Sciatic nerve (tissue), 2 donors: ENCODE results near the gene TOGARAM1. TPM values are rescaled to one million over a fixed set of nuclear protein-coding genes. Genes with fewer than 3 reads are reported as not detected.

ENCODE experiments used
- ATAC-seq: fragments of 200-7000 bp; cut with Tn5 transposase; one replicate; pipeline ENCODE4 v1.9.1; 2020; ENCODE audit warnings: mild to moderate bottlenecking, moderate library complexity
- DNase-seq: peaks from one replicate; pipeline ENCODE4 v3.0.0-alpha.2; 2020; ENCODE audit warnings: low spot score
- intact Hi-C: fragments of 100-400 bp; cut with DNase I; formaldehyde crosslinking; loops from one replicate; pipeline ENCODE4 v1.14.2; 2022
- total RNA-seq: library from RNA; stranded (reverse); fragmentation: NEBNext Ultra II Directional; extraction: Animal tissue kit (Norgen Biotek cat#: 25700); gene quantifications from one replicate; pipeline ENCODE4 v1.2.1, GENCODE V29; 2021
- donor health status: DM: no; HTN: no; CAD: no.
- donor health status: DM: no; HTN: no; CAD: no.

The TOGARAM1 gene
- total RNA-seq, 1 donor from 2014 or later = 26.8 TPM

DNA sequence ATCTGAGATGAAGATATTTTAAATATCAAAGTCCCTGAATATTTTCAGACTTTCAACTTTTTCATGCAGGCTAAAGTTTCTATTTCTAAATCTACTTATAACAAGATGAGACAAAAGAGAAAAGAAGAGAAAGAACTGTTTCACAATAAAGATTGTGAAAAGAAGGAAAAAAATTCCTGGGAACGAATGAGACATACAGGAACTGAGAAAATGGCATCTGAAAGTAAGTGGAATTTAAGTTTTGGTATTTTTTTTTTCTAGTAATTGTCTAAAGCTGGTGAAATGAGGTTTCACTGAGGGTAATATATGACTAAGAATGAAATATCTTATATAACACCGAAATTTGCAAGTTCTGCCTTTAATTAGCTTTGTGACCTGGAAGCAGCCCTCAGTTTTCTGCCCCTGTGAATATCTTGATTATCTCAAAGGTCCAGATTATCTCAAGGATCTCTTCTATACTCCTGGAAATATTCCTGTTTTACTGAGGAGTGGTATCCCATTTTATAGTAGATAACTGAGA lies 66.2 kb downstream of the TOGARAM1 start:
- intact Hi-C loops = no loop called here
- DNase-seq (no peak), ATAC-seq (no peak)

DNA sequence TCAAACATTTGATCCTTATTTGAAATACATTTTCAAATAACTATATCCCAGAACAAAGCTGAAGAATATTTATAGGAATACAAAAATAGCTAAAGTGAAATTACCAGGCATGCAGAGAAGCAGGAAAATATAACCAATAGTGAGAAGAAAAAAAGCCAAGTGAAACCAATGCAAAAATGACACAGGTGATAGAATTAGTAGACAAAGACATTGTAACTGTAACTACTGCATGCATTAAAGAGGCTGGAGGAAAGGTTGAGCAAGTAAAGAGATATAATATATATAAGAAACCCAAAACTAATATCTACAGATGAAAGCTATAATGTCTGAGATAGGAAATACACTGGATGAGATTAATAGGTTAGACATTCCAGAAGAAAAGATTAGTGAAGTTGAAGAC lies 72.7 kb downstream of the TOGARAM1 start:
- intact Hi-C loops = no loop called here
- ATAC-seq = no peak
- DNase-seq = no peak

DNA sequence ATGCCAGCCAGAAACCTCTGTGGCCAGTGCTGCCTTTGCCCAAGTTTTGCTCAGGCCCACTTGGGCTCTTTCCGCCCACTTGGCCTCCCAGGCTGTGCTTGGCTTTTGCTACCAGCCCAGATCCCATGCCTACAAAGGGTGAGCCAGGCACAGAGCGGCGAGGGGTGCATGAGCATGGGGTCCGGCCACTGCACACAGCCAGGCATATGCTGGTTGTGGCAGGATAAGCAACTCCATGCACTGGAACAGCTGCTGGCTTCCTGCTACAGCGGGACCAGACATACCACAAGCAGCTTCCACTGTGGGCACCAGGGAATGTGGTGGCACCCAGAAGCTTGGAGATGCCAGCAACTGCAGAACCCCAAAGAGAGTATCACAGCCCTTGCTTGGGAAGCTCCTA lies 76.3 kb downstream of the TOGARAM1 start:
- no peak for DNase-seq
- intact Hi-C loops = no loop called here
- ATAC-seq = no peak

DNA sequence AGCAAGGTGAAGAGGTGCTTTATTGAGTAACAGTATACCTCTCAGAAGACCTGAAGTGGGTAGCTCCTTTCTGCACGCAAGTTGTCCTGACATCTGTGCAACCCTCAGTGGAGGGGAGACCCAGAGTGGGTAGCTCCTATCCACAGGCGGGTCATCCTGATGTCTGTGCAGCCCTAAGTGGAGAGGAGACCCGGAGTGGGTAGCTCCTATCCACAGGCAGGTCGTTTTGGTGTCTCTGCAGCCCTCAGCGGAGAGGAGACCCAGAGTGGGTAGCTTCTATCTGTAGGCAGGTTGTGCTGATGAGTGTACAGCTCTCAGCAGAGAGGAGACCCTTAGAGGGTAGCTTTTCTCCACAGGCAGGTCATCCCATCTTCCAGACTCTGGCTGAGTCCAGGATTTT lies 76.9 kb downstream of the TOGARAM1 start:
- intact Hi-C loops = no loop called here
- DNase-seq (no peak), ATAC-seq (no peak)

DNA sequence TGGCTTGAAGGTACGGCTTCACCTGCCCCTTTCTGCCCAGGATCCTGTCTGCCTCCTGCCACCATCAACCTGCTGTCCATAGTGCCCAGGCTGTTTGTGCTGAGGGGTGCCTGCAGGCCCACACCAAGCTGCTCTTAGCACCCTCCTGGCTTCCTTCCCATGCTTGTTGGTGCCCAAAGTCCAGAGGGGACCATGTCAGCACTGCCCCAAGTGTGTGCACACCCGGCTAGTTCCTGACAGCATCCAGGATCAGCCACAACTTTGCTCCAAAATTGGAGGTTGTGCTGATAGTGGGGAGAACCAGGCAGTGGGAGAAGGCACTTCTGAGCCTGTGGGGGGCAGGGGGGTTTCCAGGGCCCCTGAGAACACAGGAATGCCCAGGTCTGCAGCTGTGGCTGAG lies 77.4 kb downstream of the TOGARAM1 start:
- ATAC-seq (no peak), DNase-seq (no peak)
- intact Hi-C loops = no loop called here

DNA sequence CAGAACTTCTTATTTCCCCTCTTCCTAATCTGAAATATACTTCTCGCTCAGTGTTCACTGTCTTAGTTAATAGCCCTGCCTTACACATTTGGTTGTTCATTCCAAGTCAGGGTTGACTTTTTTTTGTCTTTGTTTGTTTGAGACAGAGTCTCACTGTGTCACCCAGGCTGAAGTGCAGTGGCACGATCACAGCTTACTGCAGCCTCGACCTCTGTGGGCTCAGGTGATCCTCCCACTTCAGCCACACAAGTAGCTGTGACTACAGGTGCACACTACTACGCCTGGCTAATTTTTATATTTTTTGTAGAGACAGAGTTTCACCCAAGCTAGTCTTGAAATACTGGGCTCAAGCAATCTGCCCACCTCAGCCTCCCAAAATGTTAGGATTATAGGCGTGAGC lies 79.7 kb downstream of the TOGARAM1 start:
- intact Hi-C loops = no loop called here
- no peak for DNase-seq
- no peak for ATAC-seq

DNA sequence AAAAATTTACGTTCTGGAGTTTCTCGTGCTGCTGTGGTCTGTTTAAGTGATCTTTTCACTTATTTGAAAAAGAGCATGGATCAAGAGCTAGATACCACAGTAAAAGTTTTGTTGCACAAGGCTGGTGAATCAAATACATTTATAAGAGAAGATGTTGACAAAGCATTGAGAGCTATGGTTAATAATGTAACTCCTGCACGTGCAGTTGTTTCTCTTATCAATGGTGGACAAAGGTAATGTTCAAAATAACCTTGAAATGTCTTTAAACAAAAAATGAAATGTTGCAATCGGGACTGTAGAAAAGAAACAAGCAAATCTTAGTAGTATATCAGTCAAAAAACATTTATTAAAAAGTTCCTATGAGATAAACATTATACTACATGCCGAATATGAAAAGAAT lies 82.6 kb downstream of the TOGARAM1 start:
- DNase-seq (no peak), ATAC-seq (no peak)
- intact Hi-C loops = no loop called here

DNA sequence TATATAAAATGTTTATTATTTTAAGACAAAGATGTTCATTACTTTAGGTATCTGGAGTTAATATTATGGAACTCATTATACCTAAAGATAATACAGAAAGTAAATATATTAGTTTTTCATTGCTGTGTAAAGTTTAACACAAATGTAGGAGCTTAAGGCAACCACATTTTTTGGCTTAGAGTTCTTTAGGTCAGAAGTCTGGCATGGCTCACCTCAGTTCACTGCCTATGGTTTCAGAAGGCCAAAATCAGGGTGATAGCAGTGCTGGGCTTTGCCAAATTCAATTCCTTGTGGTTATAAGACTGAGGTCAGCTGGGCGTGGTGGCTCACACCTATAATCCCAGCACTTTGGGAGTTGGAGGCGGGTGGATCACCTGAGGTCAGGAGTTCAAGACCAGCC lies 86.4 kb downstream of the TOGARAM1 start:
- ATAC-seq (no peak), DNase-seq (no peak)
- intact Hi-C loops = no loop called here

DNA sequence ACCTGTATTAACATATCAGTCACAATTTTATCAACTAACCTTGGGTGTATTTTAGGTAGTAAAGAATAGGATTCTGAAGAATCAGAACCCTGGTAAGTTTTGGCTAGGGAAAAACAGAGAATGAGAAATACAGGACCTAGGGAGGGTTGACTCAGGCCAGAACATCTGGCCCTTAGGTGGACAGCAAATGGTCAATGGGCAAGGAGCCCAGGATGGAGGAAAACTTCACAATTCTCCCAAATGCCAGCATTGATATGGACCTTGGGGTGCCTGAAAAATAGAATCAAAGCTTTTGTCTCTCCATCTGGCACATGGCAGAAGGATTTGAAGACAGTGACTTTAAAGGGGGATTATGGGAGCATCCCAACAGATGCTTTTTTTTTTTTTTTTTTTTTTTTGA lies 89.2 kb downstream of the TOGARAM1 start:
- intact Hi-C loops = no loop called here
- DNase-seq = no peak
- ATAC-seq = no peak

DNA sequence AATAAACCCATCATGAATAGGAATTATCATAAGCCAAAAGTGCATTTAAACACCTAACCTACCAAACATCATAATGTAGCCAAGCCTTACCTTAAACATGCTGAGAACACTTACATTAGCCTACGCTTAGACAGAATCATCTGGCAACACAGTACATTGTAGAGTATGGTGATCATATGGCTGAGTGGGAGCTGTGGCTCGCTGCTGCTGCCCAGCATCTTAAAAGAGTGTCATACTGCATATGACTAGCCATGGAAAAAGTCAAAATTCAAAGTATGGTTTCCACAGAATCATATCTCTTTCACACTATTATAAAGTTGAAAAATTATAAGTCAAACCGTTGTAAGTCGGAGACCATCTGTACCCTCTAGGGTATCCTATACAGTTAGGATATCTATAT lies 89.9 kb downstream of the TOGARAM1 start:
- DNase-seq (no peak), ATAC-seq (no peak)
- intact Hi-C loops = no loop called here

DNA sequence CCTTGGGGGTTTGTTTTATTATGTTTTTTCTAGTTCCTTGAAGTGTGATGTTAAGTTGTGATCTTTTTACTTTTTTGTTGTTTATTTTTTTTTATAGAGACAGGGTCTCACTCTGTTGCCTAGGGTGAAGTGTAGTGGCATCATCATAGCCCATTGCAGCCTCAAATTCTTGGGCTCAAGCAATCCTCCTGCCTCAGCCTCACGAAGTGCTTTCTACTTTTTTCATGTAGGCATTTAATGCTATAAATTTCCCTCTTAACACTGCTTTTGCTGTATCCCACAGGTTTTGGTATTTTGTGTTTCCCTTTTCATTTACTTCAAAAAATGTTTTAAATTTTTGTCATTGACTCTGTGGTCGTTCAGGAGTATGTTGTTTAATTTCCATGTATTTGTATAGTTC lies 95.4 kb downstream of the TOGARAM1 start:
- DNase-seq = no peak
- intact Hi-C loops = no loop called here

DNA sequence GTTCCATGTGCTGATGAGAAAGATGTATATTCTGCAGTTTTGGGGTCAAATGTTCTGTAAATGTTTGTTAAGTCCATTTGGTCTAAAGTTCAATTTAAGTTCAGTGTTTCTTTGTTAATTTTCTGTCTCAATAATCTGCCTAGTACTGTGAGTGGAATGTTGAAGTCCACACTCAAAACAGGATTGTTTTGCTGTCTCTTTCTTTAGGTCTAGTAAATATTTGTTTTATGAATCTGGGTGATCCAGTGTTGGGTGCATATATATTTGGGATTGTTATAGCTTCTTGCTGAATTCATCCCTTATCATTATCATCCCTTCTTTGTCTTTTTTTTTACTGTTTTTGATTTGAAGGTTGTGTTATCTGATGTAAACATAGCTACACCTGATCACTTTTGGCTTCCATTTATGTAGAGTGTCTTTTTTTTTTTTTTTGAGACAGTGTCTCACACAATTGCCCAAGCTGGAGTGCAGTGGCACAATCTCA lies 95.9 kb downstream of the TOGARAM1 start:
- intact Hi-C loops = no loop called here
- DNase-seq = no peak
- ATAC-seq = no peak

More for the DNA sequence above, 95.4 kb downstream of the TOGARAM1 start:
- ATAC-seq = no peak

DNA sequence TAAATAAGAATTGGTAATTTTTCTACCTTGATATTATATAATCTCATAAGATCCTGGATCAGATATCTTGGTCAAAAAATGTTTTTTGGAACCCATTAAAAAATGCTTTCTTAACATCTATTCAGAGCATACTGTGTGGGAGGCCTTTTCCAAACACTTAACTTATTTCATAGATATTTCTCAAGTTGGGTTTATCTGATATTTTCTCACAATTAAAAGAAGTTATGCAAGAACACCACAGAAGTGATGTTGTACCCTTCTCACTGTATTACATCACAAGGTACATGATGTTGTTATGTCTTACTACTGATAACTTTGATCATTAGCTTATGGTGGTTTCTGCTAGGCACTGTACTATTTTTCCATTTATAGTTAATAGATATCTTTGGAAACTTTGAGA lies 98.6 kb downstream of the TOGARAM1 start:
- intact Hi-C loops = no loop called here
- DNase-seq (no peak), ATAC-seq (no peak)

DNA sequence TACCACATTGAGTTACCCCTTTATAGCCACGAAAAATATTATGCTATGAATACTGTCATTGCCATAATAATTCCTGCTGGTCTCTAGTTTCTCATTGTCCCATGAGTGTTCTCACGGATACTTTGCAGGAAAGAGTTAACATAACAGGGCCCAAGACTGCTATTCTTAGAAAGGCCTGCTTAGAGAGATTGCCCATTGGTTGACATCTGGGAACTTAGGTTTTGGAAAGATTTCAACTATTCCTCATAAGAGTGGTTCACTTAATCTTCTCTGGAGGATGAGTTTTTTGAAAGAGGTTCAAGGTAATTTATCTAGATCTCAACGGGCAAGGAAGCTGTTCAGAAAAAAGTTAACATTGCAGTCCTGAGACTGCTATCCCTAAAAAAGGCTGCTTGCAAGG lies 103.5 kb downstream of the TOGARAM1 start:
- ATAC-seq (no peak), DNase-seq (no peak)
- intact Hi-C loops = loop anchor here (5.0 kb wide), 1 partner anchor 478 kb away; no protein-coding TSS in a partner anchor

DNA sequence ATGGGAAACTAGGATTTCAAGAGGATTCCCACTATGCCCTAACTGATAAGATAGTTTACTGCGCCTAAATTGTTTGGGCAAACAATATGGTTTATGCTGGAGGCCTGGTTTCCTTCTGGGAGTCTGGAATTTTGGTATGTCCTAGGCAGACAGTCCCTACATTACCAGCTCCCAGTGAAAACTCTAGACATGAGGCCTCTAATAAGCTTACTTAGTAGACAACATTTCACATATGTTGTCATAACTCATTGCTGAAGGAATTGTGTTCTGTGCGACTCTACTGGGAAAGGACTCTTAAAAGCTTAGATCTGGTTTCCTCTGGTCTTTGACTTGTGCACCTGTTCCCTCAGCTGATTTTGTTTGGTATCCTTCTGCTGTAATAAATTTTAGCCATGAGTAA lies 104.0 kb downstream of the TOGARAM1 start:
- DNase-seq = no peak
- no peak for ATAC-seq
- intact Hi-C loops = loop anchor here (5.0 kb wide), 1 partner anchor 479 kb away; no protein-coding TSS in a partner anchor

DNA sequence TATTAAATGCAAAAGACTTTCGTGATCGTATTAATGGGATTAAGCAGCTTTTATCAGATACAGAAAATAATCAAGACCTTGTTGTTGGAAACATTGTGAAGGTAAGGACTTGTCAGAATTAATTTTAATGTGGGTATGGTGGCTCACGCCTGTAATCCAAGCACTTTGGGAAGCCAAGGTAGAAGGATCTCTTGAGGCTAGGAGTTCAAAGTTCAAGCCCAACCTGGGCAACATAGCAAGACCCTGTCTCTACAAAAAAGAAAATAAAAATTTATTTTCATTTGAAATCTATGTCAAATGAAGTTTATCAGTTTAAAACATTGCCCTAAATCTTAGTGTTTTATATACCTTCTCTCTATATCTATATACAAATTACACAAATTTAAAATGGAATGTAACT lies 104.7 kb downstream of the TOGARAM1 start:
- intact Hi-C loops = loop anchor here (5.0 kb wide), 1 partner anchor 479 kb away; no protein-coding TSS in a partner anchor
- ATAC-seq (no peak), DNase-seq (no peak)

DNA sequence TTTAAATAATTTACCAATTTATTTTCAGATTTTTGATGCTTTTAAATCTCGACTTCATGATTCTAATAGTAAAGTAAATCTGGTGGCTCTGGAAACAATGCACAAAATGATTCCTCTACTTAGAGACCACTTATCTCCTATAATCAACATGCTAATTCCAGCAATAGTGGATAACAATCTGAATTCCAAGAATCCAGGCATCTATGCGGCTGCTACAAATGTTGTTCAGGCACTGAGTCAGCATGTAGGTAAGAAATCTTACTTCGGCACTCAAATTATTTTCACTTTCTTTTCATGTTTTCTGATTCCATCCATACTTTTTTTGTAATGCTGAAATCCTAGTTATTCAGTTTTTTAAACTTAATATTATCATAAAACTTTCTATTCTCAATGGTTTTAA lies 106.4 kb downstream of the TOGARAM1 start:
- intact Hi-C loops = loop anchor here (5.0 kb wide), 1 partner anchor 481 kb away; no protein-coding TSS in a partner anchor
- ATAC-seq (no peak), DNase-seq (no peak)

DNA sequence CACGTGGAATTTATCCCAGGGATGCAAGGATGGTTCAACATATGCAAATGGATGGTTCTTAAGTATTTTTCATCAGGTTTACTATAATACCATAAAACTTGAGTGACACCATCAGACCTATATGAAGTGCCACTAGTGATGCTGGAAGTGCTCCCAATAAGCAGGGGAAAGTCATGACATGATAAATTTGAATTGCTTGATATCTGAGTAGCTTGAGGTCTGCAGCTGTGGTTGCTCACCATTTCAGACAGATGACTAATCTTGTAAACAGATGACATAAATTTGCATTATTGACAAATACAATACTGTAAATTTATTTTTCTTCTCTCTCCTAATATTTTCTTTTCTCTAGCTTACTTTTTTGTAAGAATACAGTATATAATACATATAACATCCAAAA lies 108.2 kb downstream of the TOGARAM1 start:
- no peak for ATAC-seq
- no peak for DNase-seq
- intact Hi-C loops = no loop called here

DNA sequence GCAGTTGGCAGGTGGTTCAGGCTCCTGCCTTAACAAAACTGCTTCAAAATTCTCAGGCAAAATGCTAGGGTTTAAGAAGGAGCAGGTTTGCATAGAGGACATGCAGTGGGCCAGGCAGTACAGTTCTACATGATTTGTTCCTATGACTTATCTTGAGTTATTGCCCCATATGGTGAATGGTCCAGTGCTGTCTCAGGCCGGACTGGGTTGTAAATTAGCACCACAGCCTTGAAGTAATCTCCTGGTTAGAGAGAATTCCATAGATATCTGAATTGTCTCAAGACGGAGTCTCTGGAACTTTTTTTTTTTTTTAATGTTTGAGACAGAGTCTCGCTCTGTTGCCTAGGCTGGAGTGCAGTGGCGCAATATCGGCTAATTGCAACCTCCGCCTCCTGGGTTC lies 110.1 kb downstream of the TOGARAM1 start:
- DNase-seq (no peak), ATAC-seq (no peak)
- intact Hi-C loops = no loop called here

DNA sequence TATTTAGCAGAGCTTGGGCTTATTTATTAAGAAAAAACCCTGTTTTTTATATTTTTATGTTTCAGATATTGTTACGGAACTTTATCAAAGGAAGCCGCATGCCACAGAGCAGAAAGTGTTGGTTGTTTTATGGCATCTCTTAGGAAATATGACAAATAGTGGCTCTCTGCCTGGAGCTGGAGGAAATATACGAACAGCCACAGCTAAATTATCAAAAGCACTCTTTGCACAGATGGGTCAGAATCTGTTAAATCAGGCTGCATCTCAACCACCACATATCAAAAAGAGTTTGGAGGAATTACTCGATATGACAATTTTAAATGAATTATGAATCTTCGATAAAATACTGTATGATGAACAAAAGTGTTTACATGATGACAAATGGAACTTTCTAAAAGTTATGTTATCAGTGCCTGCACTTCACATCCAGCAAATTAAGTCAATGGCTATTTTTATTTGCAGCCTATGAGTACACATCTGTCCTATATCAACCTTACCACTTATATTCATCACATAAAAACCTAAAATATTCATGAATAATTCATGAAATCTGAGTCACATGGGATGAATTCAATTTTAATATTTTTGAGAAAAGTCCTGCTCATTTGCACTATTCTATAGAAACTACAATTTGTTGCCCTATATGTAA lies 111.4 kb downstream of the TOGARAM1 start:
- intact Hi-C loops = no loop called here
- DNase-seq (no peak), ATAC-seq (no peak)

DNA sequence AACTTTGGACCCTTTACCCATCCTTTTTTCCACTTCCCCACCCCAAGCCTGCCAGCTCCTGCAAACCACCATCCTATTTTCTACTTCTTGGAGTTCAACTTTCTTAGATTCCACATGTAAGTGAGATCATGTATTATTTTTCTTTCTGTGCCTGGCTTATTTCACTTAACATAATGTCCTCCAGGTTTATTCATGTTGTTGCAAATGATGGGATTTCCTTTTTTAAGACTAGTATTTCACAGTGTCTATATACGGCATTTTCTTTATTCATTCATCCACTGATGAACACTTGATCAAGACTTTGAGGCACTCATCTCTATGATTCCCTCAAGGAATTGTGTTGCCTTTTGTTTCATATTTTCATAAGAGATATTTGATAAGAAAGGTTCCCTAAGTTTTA lies 116.3 kb downstream of the TOGARAM1 start:
- intact Hi-C loops = no loop called here
- no peak for DNase-seq
- ATAC-seq = no peak
